HEK293 (cell line): ENCODE measurements around the gene C1orf52.

Experiments
- GFI1B ChIP-seq: fragments of 450-650 bp; formaldehyde crosslinking; IDR thresholded peaks from 2 replicates; pipeline ENCODE4 v1.5.1; 2016; ENCODE audit warnings: missing biosample characterization, missing genetic modification characterization
- HOXA7 ChIP-seq: sonication (generic); formaldehyde crosslinking; IDR thresholded peaks from 2 replicates; pipeline ENCODE4 v1.8.1; 2022; ENCODE audit warnings: missing genetic modification reagents, borderline replicate concordance
- KLF8 ChIP-seq: fragments of 450-650 bp; formaldehyde crosslinking; IDR thresholded peaks from 2 replicates; pipeline ENCODE4 v1.5.1; 2016; ENCODE audit warnings: missing biosample characterization, missing genetic modification characterization
- OVOL3 ChIP-seq: fragments of 450-650 bp; formaldehyde crosslinking; IDR thresholded peaks from 2 replicates; pipeline ENCODE4 v1.5.1; 2016; ENCODE audit warnings: missing biosample characterization, missing genetic modification characterization
- SP2 ChIP-seq: fragments of 450-650 bp; formaldehyde crosslinking; IDR thresholded peaks from 2 replicates; pipeline ENCODE4 v1.5.1; 2016; ENCODE audit warnings: missing biosample characterization, missing genetic modification characterization
- ZBTB17 ChIP-seq: fragments of 450-650 bp; formaldehyde crosslinking; IDR thresholded peaks from 2 replicates; pipeline ENCODE4 v1.5.1; 2016; ENCODE audit warnings: missing biosample characterization, missing genetic modification characterization
- ZEB2 ChIP-seq: fragments of 450-650 bp; formaldehyde crosslinking; IDR thresholded peaks from 2 replicates; pipeline ENCODE4 v1.5.1; 2016; ENCODE audit warnings: missing biosample characterization, missing genetic modification characterization
- ZNF114 ChIP-seq: fragments of 450-650 bp; formaldehyde crosslinking; IDR thresholded peaks from 2 replicates; pipeline ENCODE4 v1.5.0; 2017; ENCODE audit warnings: missing biosample characterization, missing genetic modification characterization
- ZNF239 ChIP-seq: fragments of 450-650 bp; formaldehyde crosslinking; IDR thresholded peaks from 2 replicates; pipeline ENCODE4 v1.5.1; 2016; ENCODE audit warnings: missing biosample characterization, missing genetic modification characterization
- ZNF311 ChIP-seq: fragments of 450-650 bp; formaldehyde crosslinking; IDR thresholded peaks from 2 replicates; pipeline ENCODE4 v1.5.1; 2017; ENCODE audit warnings: missing biosample characterization, missing genetic modification characterization, borderline replicate concordance
- ZNF473 ChIP-seq: fragments of 450-650 bp; formaldehyde crosslinking; IDR thresholded peaks from 2 replicates; pipeline ENCODE4 v1.5.1; 2017; ENCODE audit warnings: missing biosample characterization, missing genetic modification characterization
- ZNF514 ChIP-seq: fragments of 450-650 bp; formaldehyde crosslinking; IDR thresholded peaks from 2 replicates; pipeline ENCODE4 v1.5.1; 2016; ENCODE audit warnings: missing biosample characterization, missing genetic modification characterization
- ZNF529 ChIP-seq: fragments of 450-650 bp; formaldehyde crosslinking; IDR thresholded peaks from 2 replicates; pipeline ENCODE4 v1.5.1; 2017; ENCODE audit warnings: missing genetic modification characterization, missing biosample characterization; ENCODE audit not compliant: insufficient replicate concordance
- ZNF530 ChIP-seq: fragments of 450-650 bp; formaldehyde crosslinking; IDR thresholded peaks from 2 replicates; pipeline ENCODE4 v1.5.1; 2016; ENCODE audit warnings: low read depth, missing biosample characterization, missing genetic modification characterization
- ZNF555 ChIP-seq: fragments of 450-650 bp; formaldehyde crosslinking; conservative IDR thresholded peaks from 2 replicates; pipeline ENCODE4 v1.5.1; 2017; ENCODE audit warnings: missing biosample characterization, mild to moderate bottlenecking, missing genetic modification characterization, inconsistent platforms
- ZNF558 ChIP-seq: fragments of 450-650 bp; formaldehyde crosslinking; IDR thresholded peaks from 2 replicates; pipeline ENCODE4 v1.5.1; 2016; ENCODE audit warnings: missing biosample characterization, missing genetic modification characterization
- ZNF560 ChIP-seq: fragments of 450-650 bp; formaldehyde crosslinking; IDR thresholded peaks from 2 replicates; pipeline ENCODE4 v1.5.1; 2017; ENCODE audit warnings: missing biosample characterization, missing genetic modification characterization, borderline replicate concordance
- ZNF585B ChIP-seq: fragments of 450-650 bp; formaldehyde crosslinking; IDR thresholded peaks from 2 replicates; pipeline ENCODE4 v1.5.1; 2016; ENCODE audit warnings: missing biosample characterization, missing genetic modification characterization
- ZNF660 ChIP-seq: fragments of 450-650 bp; IDR thresholded peaks from 2 replicates; pipeline ENCODE4 v1.5.1; 2018; ENCODE audit warnings: missing biosample characterization, mild to moderate bottlenecking, missing genetic modification characterization
- ZNF791 ChIP-seq: fragments of 450-650 bp; formaldehyde crosslinking; IDR thresholded peaks from 2 replicates; pipeline ENCODE4 v1.5.1; 2016; ENCODE audit warnings: missing biosample characterization, missing genetic modification characterization
- ZSCAN16 ChIP-seq: fragments of 450-650 bp; formaldehyde crosslinking; IDR thresholded peaks from 2 replicates; pipeline ENCODE4 v1.5.1; 2016; ENCODE audit warnings: missing biosample characterization, missing genetic modification characterization
- TF ChIP-seq, protein P1 (sequence below): fragments of 450-650 bp; formaldehyde crosslinking; IDR thresholded peaks from 2 replicates; pipeline ENCODE4 v1.5.1; 2017; ENCODE audit warnings: missing biosample characterization, mild to moderate bottlenecking, missing genetic modification characterization, moderate library complexity
- TF ChIP-seq, protein P2 (sequence below): fragments of 450-650 bp; formaldehyde crosslinking; IDR thresholded peaks from 2 replicates; pipeline ENCODE4 v1.5.1; 2017; ENCODE audit warnings: missing biosample characterization, missing genetic modification characterization
- TF ChIP-seq, protein P3 (sequence below): fragments of 450-650 bp; formaldehyde crosslinking; IDR thresholded peaks from 2 replicates; pipeline ENCODE4 v1.5.1; 2016; ENCODE audit warnings: missing biosample characterization, missing genetic modification characterization
- TF ChIP-seq, protein P4 (sequence below): fragments of 450-650 bp; formaldehyde crosslinking; IDR thresholded peaks from 2 replicates; pipeline ENCODE4 v1.5.1; 2016; ENCODE audit warnings: missing biosample characterization, missing genetic modification characterization
- TF ChIP-seq, protein P5 (sequence below): fragments of 450-650 bp; formaldehyde crosslinking; IDR thresholded peaks from 2 replicates; pipeline ENCODE4 v1.5.1; 2016; ENCODE audit warnings: missing biosample characterization, missing genetic modification characterization
- TF ChIP-seq, protein P6 (sequence below): fragments of 450-650 bp; formaldehyde crosslinking; IDR thresholded peaks from 2 replicates; pipeline ENCODE4 v1.5.1; 2016; ENCODE audit warnings: missing biosample characterization, missing genetic modification characterization

The C1orf52 gene

DNA sequence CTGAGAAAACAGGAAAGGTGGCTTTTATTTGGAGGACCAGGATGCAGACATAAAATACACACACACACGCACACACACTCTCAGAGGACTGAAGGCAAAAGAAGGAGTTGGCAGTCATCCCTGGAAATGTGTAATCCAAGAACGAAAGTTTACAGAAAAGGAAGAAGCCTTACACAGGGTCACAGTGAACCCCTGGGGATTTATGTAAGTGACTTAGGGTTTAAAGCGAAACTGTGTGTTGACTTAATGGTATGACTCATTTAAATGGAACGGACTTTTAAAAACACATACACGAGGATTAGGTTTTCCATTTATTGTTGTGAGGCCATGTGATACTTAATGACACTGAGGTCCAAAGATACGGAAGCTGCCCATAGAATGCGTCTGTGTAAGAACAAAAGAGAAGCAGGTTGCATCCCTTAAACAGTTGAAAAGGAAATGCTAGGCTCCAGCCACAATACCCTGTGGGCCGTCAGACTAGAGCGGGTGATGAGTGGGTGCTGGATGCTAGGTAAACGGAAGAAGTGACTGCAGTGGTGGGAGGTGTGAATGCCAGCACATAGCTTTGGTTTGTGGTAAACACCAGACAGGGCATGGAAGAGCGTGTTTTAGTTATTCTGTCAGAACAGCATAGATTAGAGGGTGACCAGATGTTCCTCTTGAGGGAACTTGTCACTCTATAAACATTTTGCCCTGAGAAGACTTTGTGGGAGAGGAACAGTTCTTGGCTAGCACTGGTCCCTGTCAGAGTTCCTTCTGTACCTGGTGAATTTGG, 38.6 kb upstream of the C1orf52 start (continued):
- no peak for TF ChIP-seq ZNF555 (tag by site-specific recombination)
- no peak for TF ChIP-seq ZNF585B (tag by site-specific recombination)
- TF ChIP-seq, protein P1, sequence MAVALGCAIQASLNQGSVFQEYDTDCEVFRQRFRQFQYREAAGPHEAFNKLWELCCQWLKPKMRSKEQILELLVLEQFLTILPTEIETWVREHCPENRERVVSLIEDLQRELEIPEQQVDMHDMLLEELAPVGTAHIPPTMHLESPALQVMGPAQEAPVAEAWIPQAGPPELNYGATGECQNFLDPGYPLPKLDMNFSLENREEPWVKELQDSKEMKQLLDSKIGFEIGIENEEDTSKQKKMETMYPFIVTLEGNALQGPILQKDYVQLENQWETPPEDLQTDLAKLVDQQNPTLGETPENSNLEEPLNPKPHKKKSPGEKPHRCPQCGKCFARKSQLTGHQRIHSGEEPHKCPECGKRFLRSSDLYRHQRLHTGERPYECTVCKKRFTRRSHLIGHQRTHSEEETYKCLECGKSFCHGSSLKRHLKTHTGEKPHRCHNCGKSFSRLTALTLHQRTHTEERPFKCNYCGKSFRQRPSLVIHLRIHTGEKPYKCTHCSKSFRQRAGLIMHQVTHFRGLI (tag by site-specific recombination), result peak; percentile 62; the same call in 1 of the 2 replicates
- TF ChIP-seq ZNF791 (tag by site-specific recombination), result no peak
- no peak for TF ChIP-seq ZNF114
- peak; percentile 52; the same call in 1 of the 2 replicates for TF ChIP-seq GFI1B (tag by site-specific recombination)
- TF ChIP-seq ZEB2 (tag by site-specific recombination), result peak; percentile 99
- TF ChIP-seq ZNF473, result no peak
- TF ChIP-seq, protein P2, sequence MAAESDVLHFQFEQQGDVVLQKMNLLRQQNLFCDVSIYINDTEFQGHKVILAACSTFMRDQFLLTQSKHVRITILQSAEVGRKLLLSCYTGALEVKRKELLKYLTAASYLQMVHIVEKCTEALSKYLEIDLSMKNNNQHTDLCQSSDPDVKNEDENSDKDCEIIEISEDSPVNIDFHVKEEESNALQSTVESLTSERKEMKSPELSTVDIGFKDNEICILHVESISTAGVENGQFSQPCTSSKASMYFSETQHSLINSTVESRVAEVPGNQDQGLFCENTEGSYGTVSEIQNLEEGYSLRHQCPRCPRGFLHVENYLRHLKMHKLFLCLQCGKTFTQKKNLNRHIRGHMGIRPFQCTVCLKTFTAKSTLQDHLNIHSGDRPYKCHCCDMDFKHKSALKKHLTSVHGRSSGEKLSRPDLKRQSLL (tag by site-specific recombination), result peak; percentile 38; the same call in 1 of the 2 replicates
- no peak for TF ChIP-seq ZNF311 (tag by site-specific recombination)
- TF ChIP-seq, protein P3, sequence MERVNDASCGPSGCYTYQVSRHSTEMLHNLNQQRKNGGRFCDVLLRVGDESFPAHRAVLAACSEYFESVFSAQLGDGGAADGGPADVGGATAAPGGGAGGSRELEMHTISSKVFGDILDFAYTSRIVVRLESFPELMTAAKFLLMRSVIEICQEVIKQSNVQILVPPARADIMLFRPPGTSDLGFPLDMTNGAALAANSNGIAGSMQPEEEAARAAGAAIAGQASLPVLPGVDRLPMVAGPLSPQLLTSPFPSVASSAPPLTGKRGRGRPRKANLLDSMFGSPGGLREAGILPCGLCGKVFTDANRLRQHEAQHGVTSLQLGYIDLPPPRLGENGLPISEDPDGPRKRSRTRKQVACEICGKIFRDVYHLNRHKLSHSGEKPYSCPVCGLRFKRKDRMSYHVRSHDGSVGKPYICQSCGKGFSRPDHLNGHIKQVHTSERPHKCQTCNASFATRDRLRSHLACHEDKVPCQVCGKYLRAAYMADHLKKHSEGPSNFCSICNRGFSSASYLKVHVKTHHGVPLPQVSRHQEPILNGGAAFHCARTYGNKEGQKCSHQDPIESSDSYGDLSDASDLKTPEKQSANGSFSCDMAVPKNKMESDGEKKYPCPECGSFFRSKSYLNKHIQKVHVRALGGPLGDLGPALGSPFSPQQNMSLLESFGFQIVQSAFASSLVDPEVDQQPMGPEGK (tag by site-specific recombination), result peak; percentile 69
- TF ChIP-seq, protein P4, sequence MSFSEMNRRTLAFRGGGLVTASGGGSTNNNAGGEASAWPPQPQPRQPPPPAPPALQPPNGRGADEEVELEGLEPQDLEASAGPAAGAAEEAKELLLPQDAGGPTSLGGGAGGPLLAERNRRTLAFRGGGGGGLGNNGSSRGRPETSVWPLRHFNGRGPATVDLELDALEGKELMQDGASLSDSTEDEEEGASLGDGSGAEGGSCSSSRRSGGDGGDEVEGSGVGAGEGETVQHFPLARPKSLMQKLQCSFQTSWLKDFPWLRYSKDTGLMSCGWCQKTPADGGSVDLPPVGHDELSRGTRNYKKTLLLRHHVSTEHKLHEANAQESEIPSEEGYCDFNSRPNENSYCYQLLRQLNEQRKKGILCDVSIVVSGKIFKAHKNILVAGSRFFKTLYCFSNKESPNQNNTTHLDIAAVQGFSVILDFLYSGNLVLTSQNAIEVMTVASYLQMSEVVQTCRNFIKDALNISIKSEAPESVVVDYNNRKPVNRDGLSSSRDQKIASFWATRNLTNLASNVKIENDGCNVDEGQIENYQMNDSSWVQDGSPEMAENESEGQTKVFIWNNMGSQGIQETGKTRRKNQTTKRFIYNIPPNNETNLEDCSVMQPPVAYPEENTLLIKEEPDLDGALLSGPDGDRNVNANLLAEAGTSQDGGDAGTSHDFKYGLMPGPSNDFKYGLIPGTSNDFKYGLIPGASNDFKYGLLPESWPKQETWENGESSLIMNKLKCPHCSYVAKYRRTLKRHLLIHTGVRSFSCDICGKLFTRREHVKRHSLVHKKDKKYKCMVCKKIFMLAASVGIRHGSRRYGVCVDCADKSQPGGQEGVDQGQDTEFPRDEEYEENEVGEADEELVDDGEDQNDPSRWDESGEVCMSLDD (tag by site-specific recombination), result peak; percentile 79; the same call in 1 of the 2 replicates
- TF ChIP-seq, protein P5, sequence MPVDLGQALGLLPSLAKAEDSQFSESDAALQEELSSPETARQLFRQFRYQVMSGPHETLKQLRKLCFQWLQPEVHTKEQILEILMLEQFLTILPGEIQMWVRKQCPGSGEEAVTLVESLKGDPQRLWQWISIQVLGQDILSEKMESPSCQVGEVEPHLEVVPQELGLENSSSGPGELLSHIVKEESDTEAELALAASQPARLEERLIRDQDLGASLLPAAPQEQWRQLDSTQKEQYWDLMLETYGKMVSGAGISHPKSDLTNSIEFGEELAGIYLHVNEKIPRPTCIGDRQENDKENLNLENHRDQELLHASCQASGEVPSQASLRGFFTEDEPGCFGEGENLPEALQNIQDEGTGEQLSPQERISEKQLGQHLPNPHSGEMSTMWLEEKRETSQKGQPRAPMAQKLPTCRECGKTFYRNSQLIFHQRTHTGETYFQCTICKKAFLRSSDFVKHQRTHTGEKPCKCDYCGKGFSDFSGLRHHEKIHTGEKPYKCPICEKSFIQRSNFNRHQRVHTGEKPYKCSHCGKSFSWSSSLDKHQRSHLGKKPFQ (tag by site-specific recombination), result peak; percentile 75
- TF ChIP-seq ZNF239, result 0 out of 2 replicates have a peak, but pooled peaks have one; percentile 16
- TF ChIP-seq ZNF560, result no peak
- no peak for TF ChIP-seq ZNF514 (tag by site-specific recombination)
- 0 out of 2 replicates have a peak, but pooled peaks have one; percentile 55 for TF ChIP-seq ZNF558 (tag by site-specific recombination)
- peak; percentile 90 for TF ChIP-seq KLF8 (tag by site-specific recombination)
- TF ChIP-seq ZNF530 (tag by site-specific recombination), result no peak
- no peak for TF ChIP-seq HOXA7 (CRISPR knock-in tag)
- TF ChIP-seq OVOL3 (tag by site-specific recombination), result peak; percentile 82; the same call in 1 of the 2 replicates
- TF ChIP-seq SP2 (tag by site-specific recombination), result peak; percentile 25
- TF ChIP-seq ZNF529 (tag by site-specific recombination), result no peak
- TF ChIP-seq, protein P6, sequence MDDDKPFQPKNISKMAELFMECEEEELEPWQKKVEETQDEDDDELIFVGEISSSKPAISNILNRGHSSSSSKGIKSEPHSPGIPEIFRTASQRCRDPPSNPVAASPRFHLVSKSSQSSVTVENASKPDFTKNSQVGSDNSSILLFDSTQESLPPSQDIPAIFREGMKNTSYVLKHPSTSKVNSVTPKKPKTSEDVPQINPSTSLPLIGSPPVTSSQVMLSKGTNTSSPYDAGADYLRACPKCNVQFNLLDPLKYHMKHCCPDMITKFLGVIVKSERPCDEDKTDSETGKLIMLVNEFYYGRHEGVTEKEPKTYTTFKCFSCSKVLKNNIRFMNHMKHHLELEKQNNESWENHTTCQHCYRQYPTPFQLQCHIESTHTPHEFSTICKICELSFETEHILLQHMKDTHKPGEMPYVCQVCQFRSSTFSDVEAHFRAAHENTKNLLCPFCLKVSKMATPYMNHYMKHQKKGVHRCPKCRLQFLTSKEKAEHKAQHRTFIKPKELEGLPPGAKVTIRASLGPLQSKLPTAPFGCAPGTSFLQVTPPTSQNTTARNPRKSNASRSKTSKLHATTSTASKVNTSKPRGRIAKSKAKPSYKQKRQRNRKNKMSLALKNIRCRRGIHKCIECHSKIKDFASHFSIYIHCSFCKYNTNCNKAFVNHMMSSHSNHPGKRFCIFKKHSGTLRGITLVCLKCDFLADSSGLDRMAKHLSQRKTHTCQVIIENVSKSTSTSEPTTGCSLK, result no peak
- TF ChIP-seq ZNF660 (tag by site-specific recombination), result peak; percentile 87
- peak; percentile 77; the same call in 1 of the 2 replicates for TF ChIP-seq ZSCAN16 (tag by site-specific recombination)
- peak; percentile 82 for TF ChIP-seq ZBTB17 (tag by site-specific recombination)
